ENCODE data around the gene ZNF775. TPM values are rescaled to one million over a fixed set of nuclear protein-coding genes. Genes with fewer than 3 reads are reported as not detected.

ZNF775 gene
- total and polyA plus RNA-seq, 2 of the 13 experiments (the other 11 are each of a cell fraction or from before 2014, with no cell fraction given): 3.1 to 3.2 TPM

DNA sequence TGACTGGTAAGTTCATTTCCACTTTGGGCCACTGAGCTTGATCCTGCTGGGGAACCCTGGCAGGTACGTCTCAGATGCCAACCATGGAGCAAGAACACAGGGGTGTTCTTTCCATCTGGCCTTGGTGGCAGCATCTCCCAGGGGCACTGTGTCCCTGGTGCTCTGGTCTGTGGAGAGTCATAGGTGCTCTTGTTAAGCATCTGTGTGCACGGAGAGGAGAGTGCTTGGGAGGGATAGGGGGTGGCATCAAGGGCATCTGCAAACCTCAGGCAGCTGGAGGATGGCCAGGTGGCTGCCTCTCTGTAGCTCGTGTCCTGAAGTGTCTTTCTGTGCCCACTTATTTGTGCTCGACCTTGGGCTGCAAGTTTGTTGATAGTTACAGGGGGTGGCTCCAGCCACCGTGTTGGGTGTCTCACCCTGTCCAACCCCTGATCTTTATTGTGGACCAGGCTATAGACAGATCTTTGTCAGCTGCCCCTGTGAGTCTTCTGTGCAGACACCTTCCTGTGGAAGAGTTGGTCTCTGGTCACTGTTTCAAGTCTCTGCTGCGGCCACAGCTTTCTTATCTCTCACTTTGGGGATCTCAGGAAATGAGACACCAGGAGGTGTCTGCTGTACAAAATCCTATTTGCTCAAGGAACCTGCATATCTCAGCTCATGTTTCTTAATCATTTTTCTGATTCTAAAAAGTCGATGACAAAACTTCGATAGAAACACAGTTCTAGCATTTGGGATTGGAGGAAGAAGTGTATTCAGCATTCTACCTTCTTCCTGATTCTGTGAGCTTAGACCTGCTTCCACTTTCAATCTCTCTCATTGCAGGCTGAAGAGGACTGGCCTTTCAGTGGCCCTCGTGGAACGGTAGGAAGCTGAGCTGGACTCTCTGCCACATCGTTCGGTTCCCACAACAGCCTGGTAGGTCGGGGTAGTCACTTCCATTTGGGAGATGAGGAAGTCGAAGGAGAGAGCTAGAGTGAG is 54.1 kb downstream of the ZNF775 start:
- no peak for TF ChIP-seq MEF2D (CRISPR knock-in tag; IDR thresholded peaks at IDR 0.05)
- no peak for TF ChIP-seq ZNF549 (CRISPR knock-in tag; IDR thresholded peaks at IDR 0.05)
- no peak for TF ChIP-seq ZNF441 (CRISPR knock-in tag; IDR thresholded peaks at IDR 0.05; ENCODE audit: borderline replicate concordance)
- no peak for TF ChIP-seq MED1 (CRISPR knock-in tag; IDR thresholded peaks at IDR 0.05)
- H3K4me3 ChIP-seq (replicated peaks in 1 of 3; ENCODE audit: insufficient read depth in 1 of 3, low read depth in 2 of 3, low read length in 3 of 3): no peak overlapping the region
- peaks cover 3 to 50% of the 10 kb centered on the region in 2 experiments; a peak in 4 of 5 replicates for H3K27me3 ChIP-seq (ENCODE audit: control insufficient read depth in 1 of 2, insufficient read depth in 2 of 2, low read length in 2 of 2)
- ChIA-PET POLR2A (no interaction called here), CTCF (ENCODE audit: low intra/inter-chr PET ratio, low total read pairs) (no interaction called here)
- intact Hi-C loops (cut with micrococcal nuclease; ENCODE audit: unreplicated experiment): no loop called here
- H3K9ac ChIP-seq (ENCODE audit: insufficient read depth, low read depth, low read length): no peak overlapping the region
- ATAC-seq (no peak), FAIRE-seq (no peak), DNase-seq (ENCODE audit: low spot score) (no peak)
- no peaks in the 10 kb centered on the region for H4K20me1 ChIP-seq (ENCODE audit: insufficient read depth, low read length)
- in situ Hi-C loops (cut with HindIII; ENCODE audit: extremely low pct_ligation_motif_present, low pct_unique_long_range_greater_than_20kb): no loop called here
- WGBS (ENCODE audit: low lambda C conversion rate): 9% methylated on average over 14 of the region's 14 CpGs
- no peaks in the 10 kb centered on the region for H3K9me3 ChIP-seq (ENCODE audit: low read length)
- H3K4me1 ChIP-seq (ENCODE audit: insufficient read depth, low read length): peaks cover 6% of the 10 kb centered on the region
- no peak overlapping the region for H3K4me2 ChIP-seq (ENCODE audit: low read depth, low read length)
- no peak overlapping the region for H3K27ac ChIP-seq (ENCODE audit: extremely low read length, insufficient read depth, low read length)
- no TSS peak for BruUV-seq (replicated peaks)
- H3K79me2 ChIP-seq (ENCODE audit: insufficient read depth, low read length): no peaks in the 10 kb centered on the region
- H2AFZ ChIP-seq (ENCODE audit: low read length): no peak overlapping the region
- H3K36me3 ChIP-seq (replicated peaks in 1 of 2; ENCODE audit: control insufficient read depth in 1 of 2, insufficient read depth in 2 of 2, low read length in 2 of 2): no peaks in the 10 kb centered on the region

DNA sequence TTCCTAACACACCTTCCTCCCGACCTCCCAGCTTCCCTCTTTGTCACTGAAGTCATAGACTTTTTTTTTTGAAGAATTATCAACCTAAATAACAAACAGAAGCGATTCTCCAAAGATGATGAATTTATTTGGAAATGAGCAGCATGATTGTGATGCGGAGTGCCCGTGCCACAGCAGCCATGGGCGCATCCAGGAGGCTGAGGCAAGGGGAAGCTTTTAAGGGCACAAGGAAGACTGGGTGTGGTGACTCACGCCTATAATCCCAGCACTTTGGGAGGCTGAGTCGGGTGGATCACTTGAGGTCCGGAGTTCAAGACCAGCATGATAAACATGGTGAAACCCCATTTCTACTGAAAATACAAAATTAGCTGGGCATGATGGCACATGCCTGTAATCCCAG is 55.1 kb downstream of the ZNF775 start:
- no peaks in the 10 kb centered on the region for H3K36me3 ChIP-seq (replicated peaks in 1 of 2; ENCODE audit: control insufficient read depth in 1 of 2, insufficient read depth in 2 of 2, low read length in 2 of 2)
- no peak overlapping the region for H2AFZ ChIP-seq (ENCODE audit: low read length)
- no peak for FAIRE-seq
- H4K20me1 ChIP-seq (ENCODE audit: insufficient read depth, low read length): no peaks in the 10 kb centered on the region
- H3K79me2 ChIP-seq (ENCODE audit: insufficient read depth, low read length): no peaks in the 10 kb centered on the region
- no peak overlapping the region for H3K9ac ChIP-seq (ENCODE audit: insufficient read depth, low read depth, low read length)
- H3K4me1 ChIP-seq (ENCODE audit: insufficient read depth, low read length): no peaks in the 10 kb centered on the region
- no peaks in the 10 kb centered on the region for H3K9me3 ChIP-seq (ENCODE audit: low read length)
- POLR2A ChIA-PET: no interaction called here
- no peak overlapping the region for H3K27ac ChIP-seq (ENCODE audit: extremely low read length, insufficient read depth, low read length)
- H3K4me3 ChIP-seq (replicated peaks in 1 of 3; ENCODE audit: insufficient read depth in 1 of 3, low read depth in 2 of 3, low read length in 3 of 3): no peak overlapping the region
- H3K4me2 ChIP-seq (ENCODE audit: low read depth, low read length): no peak overlapping the region
- intact Hi-C loops (cut with micrococcal nuclease; ENCODE audit: unreplicated experiment) (no loop called here), in situ Hi-C loops (cut with HindIII; ENCODE audit: extremely low pct_ligation_motif_present, low pct_unique_long_range_greater_than_20kb) (no loop called here)
- 34% methylated on average over 8 of the region's 8 CpGs for WGBS (ENCODE audit: low lambda C conversion rate)
- no TSS peak for BruUV-seq (replicated peaks)
- H3K27me3 ChIP-seq (ENCODE audit: control insufficient read depth in 1 of 2, insufficient read depth in 2 of 2, low read length in 2 of 2): peaks cover 0 to 40% of the 10 kb centered on the region in 2 experiments; a peak in 3 of 5 replicates
- CTCF ChIA-PET (ENCODE audit: low intra/inter-chr PET ratio, low total read pairs): no interaction called here
- TF ChIP-seq ZNF552 (CRISPR knock-in tag; IDR thresholded peaks at IDR 0.05; ENCODE audit: borderline replicate concordance) (no peak), JUN (CRISPR knock-in tag; IDR thresholded peaks at IDR 0.05) (no peak), SAP130 (CRISPR knock-in tag; IDR thresholded peaks at IDR 0.05; ENCODE audit: low read depth) (no peak), SMAD3 (CRISPR knock-in tag; IDR thresholded peaks at IDR 0.05) (no peak), HNRNPK (IDR thresholded peaks at IDR 0.05; ENCODE audit: low read depth, low read length, poor library complexity, severe bottlenecking) (no peak), ZNF12 (CRISPR knock-in tag; IDR thresholded peaks at IDR 0.05) (no peak), FOSL2 (CRISPR knock-in tag; IDR thresholded peaks at IDR 0.05) (no peak), YEATS4 (CRISPR knock-in tag; IDR thresholded peaks at IDR 0.05; ENCODE audit: borderline replicate concordance) (no peak), ZNF224 (CRISPR knock-in tag; IDR thresholded peaks at IDR 0.05) (no peak)
- TF ChIP-seq, protein P1, sequence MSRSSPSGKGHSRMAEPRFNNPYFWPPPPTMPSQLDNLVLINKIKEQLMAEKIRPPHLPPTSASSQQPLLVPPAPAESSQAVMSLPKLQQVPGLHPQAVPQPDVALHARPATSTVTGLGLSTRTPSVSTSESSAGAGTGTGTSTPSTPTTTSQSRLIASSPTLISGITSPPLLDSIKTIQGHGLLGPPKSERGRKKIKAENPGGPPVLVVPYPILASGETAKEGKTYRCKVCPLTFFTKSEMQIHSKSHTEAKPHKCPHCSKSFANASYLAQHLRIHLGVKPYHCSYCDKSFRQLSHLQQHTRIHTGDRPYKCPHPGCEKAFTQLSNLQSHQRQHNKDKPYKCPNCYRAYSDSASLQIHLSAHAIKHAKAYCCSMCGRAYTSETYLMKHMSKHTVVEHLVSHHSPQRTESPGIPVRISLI (CRISPR knock-in tag; IDR thresholded peaks at IDR 0.05; ENCODE audit: borderline replicate concordance): no peak
- TF ChIP-seq, protein P2, sequence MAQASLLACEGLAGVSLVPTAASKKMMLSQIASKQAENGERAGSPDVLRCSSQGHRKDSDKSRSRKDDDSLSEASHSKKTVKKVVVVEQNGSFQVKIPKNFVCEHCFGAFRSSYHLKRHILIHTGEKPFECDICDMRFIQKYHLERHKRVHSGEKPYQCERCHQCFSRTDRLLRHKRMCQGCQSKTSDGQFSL (CRISPR knock-in tag; IDR thresholded peaks at IDR 0.05): no peak
- TF ChIP-seq, protein P3, sequence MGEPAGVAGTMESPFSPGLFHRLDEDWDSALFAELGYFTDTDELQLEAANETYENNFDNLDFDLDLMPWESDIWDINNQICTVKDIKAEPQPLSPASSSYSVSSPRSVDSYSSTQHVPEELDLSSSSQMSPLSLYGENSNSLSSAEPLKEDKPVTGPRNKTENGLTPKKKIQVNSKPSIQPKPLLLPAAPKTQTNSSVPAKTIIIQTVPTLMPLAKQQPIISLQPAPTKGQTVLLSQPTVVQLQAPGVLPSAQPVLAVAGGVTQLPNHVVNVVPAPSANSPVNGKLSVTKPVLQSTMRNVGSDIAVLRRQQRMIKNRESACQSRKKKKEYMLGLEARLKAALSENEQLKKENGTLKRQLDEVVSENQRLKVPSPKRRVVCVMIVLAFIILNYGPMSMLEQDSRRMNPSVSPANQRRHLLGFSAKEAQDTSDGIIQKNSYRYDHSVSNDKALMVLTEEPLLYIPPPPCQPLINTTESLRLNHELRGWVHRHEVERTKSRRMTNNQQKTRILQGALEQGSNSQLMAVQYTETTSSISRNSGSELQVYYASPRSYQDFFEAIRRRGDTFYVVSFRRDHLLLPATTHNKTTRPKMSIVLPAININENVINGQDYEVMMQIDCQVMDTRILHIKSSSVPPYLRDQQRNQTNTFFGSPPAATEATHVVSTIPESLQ (CRISPR knock-in tag; conservative IDR thresholded peaks at IDR 0.05): no peak
- ATAC-seq: no peak
- DNase-seq (ENCODE audit: low spot score): no peak
